HEK293T (cell line): ENCODE data around the gene ACOT12.

Experiments
- HDGF ChIP-seq: fragments of 450-650 bp; IDR thresholded peaks from 2 replicates; pipeline ENCODE4 v1.6.1; 2017; ENCODE audit warnings: antibody characterized with exemption, borderline replicate concordance
- L3MBTL2 ChIP-seq: fragments of 450-650 bp; conservative IDR thresholded peaks from 2 replicates; pipeline ENCODE4 v1.6.1; 2016; ENCODE audit warnings: mild to moderate bottlenecking
- NFRKB ChIP-seq: fragments of 450-650 bp; IDR thresholded peaks from 2 replicates; pipeline ENCODE4 v1.6.1; 2016; ENCODE audit warnings: mild to moderate bottlenecking, moderate library complexity
- SUZ12 ChIP-seq: fragments of 450-650 bp; IDR thresholded peaks from 2 replicates; pipeline ENCODE4 v1.6.1; 2016; ENCODE audit warnings: mild to moderate bottlenecking
- ZNF384 ChIP-seq: fragments of 450-650 bp; IDR thresholded peaks from 2 replicates; pipeline ENCODE4 v1.6.1; 2016

DNA sequence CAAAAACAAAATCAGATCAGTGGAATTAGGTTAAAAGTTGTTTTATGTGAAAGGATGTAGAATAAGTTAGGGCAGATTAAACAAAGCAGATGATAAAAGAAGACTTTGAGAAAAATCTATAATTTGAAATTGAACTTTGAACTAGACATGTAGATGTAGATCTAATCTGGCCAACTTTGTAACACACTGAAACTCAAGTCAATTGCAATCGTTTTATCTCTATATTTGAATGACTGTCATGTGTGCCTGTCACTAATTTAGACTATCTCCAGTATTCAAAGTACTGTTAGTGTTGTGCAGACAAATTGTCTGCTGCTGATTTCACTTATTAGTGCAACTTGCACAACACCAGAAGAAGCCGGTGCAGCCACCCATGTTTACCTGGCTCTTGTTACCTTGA lies 39.8 kb downstream of the ACOT12 start:
- TF ChIP-seq NFRKB (no peak), HDGF (no peak), L3MBTL2 (no peak), ZNF384 (no peak), SUZ12 (no peak)
